Measurements from ENCODE around the gene FAM117A.

Gene FAM117A

DNA sequence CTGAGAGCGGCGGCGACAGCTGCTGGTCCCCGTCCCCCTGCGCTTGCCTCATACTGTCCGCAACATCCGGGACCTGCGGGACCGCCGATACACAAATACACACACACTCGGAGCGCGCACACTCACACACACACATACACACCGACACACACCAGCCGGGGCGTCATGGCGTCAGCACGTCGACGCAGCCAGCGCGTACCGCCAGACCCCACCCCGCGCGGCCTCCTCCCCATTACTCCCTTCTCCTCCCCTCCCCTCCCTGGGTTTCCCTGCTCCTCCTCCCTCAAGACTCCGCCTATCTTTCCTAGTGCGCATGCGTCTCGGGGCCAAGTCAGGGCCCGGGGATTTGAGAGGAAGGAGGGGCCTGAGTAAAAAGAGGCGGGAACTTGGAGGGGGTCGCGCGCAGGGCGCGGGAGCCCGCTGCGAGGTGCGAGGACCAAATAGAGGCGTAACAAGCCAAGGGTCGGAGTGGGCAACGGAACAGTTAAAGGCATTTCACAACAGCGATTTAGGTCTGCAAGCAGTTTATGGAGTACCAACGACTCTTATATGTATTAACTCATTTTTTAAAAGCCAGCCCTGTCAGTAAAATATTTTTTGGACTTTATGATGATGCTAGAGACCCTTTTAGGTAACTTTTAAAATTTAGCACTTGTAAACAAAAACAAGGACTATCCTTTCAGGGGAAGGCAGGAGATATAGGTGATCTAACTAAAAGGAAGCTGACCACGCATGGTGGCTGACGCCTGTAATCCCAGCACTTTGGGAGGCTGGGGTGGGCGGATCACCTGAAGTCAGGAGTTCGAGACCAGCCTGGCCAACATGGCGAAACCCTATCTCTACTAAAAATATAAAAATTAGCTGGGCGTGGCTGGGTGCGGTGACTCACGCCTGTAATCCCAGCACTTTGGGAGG lies 85.7 kb downstream of the FAM117A start, which contains the start of gene SPOP (continued):
- TF ChIP-seq AEBP2 (tag by site-specific recombination; IDR thresholded peaks at IDR 0.05; ENCODE audit: borderline replicate concordance) (no peak), YY1 (tag by site-specific recombination; IDR thresholded peaks at IDR 0.05) (no peak; the same call in 1 of the 2 replicates), ZBTB26 (tag by site-specific recombination; optimal IDR thresholded peaks at IDR 0.05) (peak; percentile 97), ZEB2 (tag by site-specific recombination; IDR thresholded peaks at IDR 0.05) (peak; percentile 93), KLF10 (tag by site-specific recombination; IDR thresholded peaks at IDR 0.05) (peak; percentile 27; the same call in 1 of the 2 replicates), ZNF555 (tag by site-specific recombination; conservative IDR thresholded peaks at IDR 0.05) (no peak), ZNF175 (tag by site-specific recombination; IDR thresholded peaks at IDR 0.05) (no peak), BCL11B (tag by site-specific recombination; IDR thresholded peaks at IDR 0.05; ENCODE audit: low read depth) (no peak), ZNF521 (tag by site-specific recombination; IDR thresholded peaks at IDR 0.05) (no peak), HOXD13 (CRISPR knock-in tag; IDR thresholded peaks at IDR 0.05; ENCODE audit: borderline replicate concordance) (no peak), ZBTB48 (tag by site-specific recombination; IDR thresholded peaks at IDR 0.05) (0 out of 2 replicates have a peak, but pooled peaks have one; percentile 25), ZBTB49 (tag by site-specific recombination; IDR thresholded peaks at IDR 0.05; ENCODE audit: low read depth) (no peak), ZFP41 (tag by site-specific recombination; IDR thresholded peaks at IDR 0.05; ENCODE audit: borderline replicate concordance) (no peak), ZNF777 (tag by site-specific recombination; IDR thresholded peaks at IDR 0.05; ENCODE audit: borderline replicate concordance) (peak; percentile 60; the same call in 1 of the 2 replicates), ZFP37 (tag by site-specific recombination; IDR thresholded peaks at IDR 0.05) (peak; percentile 47; the same call in 1 of the 2 replicates), ZNF169 (tag by site-specific recombination; IDR thresholded peaks at IDR 0.05) (no peak), ZNF274 (IDR thresholded peaks at IDR 0.05; ENCODE audit: low read length) (no peak), ZNF274 (tag by site-specific recombination; IDR thresholded peaks at IDR 0.05; ENCODE audit: borderline replicate concordance) (no peak), ZNF350 (tag by site-specific recombination; IDR thresholded peaks at IDR 0.05) (no peak), KLF9 (tag by site-specific recombination; IDR thresholded peaks at IDR 0.05; ENCODE audit: low read depth) (peak; percentile 76; the same call in 1 of the 2 replicates), ZNF677 (tag by site-specific recombination; IDR thresholded peaks at IDR 0.05) (no peak), ZNF501 (tag by site-specific recombination; IDR thresholded peaks at IDR 0.05) (peak; percentile 97), ZNF645 (tag by site-specific recombination; IDR thresholded peaks at IDR 0.05) (no peak), ZNF391 (tag by site-specific recombination; IDR thresholded peaks at IDR 0.05; ENCODE audit: borderline replicate concordance, low read depth) (peak; percentile 84; the same call in 1 of the 2 replicates), ZNF473 (tag by site-specific recombination; IDR thresholded peaks at IDR 0.05) (no peak)
- TF ChIP-seq, protein P1, sequence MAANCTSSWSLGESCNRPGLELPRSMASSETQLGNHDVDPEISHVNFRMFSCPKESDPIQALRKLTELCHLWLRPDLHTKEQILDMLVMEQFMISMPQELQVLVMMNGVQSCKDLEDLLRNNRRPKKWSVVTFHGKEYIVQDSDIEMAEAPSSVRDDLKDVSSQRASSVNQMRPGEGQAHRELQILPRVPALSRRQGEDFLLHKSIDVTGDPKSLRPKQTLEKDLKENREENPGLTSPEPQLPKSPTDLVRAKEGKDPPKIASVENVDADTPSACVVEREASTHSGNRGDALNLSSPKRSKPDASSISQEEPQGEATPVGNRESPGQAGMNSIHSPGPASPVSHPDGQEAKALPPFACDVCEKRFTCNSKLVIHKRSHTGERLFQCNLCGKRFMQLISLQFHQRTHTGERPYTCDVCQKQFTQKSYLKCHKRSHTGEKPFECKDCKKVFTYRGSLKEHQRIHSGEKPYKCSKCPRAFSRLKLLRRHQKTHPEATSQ (tag by site-specific recombination; IDR thresholded peaks at IDR 0.05), result peak; percentile 8; the same call in 1 of the 2 replicates
- TF ChIP-seq, protein P2, sequence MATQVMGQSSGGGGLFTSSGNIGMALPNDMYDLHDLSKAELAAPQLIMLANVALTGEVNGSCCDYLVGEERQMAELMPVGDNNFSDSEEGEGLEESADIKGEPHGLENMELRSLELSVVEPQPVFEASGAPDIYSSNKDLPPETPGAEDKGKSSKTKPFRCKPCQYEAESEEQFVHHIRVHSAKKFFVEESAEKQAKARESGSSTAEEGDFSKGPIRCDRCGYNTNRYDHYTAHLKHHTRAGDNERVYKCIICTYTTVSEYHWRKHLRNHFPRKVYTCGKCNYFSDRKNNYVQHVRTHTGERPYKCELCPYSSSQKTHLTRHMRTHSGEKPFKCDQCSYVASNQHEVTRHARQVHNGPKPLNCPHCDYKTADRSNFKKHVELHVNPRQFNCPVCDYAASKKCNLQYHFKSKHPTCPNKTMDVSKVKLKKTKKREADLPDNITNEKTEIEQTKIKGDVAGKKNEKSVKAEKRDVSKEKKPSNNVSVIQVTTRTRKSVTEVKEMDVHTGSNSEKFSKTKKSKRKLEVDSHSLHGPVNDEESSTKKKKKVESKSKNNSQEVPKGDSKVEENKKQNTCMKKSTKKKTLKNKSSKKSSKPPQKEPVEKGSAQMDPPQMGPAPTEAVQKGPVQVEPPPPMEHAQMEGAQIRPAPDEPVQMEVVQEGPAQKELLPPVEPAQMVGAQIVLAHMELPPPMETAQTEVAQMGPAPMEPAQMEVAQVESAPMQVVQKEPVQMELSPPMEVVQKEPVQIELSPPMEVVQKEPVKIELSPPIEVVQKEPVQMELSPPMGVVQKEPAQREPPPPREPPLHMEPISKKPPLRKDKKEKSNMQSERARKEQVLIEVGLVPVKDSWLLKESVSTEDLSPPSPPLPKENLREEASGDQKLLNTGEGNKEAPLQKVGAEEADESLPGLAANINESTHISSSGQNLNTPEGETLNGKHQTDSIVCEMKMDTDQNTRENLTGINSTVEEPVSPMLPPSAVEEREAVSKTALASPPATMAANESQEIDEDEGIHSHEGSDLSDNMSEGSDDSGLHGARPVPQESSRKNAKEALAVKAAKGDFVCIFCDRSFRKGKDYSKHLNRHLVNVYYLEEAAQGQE (tag by site-specific recombination; IDR thresholded peaks at IDR 0.05), result peak; percentile 61; the same call in 1 of the 2 replicates
